ES-I3 (cell line): ENCODE results near the gene SLC38A10.
"Not testable (repeated sequence)": the region's sequence is repeated elsewhere in the genome, so short reads cannot be mapped to it uniquely, and the experiment has no call there.

Experiments
- H3K36me3 ChIP-seq: 2 replicates; pipeline ENCODE4 v1.6.1; 2013; ENCODE audit warnings: mild to moderate bottlenecking, low read length, control low read depth, moderate library complexity; ENCODE audit not compliant: insufficient read depth
- H3K4me1 ChIP-seq: 2 replicates; pipeline ENCODE4 v1.6.1; 2013; ENCODE audit warnings: mild to moderate bottlenecking, control low read depth, low read length; ENCODE audit not compliant: insufficient read depth
- H3K9ac ChIP-seq: 2 replicates; pipeline ENCODE4 v1.6.1; 2013; ENCODE audit warnings: low read depth, mild to moderate bottlenecking, low read length, moderate library complexity
- H3K9me3 ChIP-seq: 2 replicates; pipeline ENCODE4 v1.6.1; 2013; ENCODE audit warnings: mild to moderate bottlenecking, low read length, moderate library complexity; ENCODE audit not compliant: control insufficient read depth, insufficient read depth

Gene SLC38A10

DNA sequence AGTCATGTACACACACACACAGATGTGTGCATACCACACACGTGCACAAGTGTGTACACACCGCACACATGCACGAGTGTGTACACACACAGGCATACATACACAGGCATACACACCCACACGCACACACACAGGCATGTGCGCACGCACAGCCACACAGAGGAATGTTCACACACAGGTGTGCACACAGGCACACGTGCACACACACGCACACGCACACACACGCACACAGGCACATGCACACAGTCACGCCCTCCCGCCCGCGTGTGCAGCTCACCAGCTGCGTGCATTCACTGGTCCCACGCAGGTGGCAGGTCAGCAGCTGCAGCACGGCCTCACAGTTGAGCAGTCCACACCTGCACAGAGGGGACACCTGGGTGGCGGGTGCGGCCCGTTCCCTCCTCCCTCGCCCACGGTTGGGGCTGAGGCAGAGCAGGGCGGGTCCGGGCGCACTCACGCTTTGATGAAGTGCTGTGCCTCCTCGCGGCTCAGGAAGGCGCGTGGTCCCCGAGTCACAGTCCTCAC is 63.9 kb downstream of the SLC38A10 start:
- 0 out of 2 replicates have a peak, but pooled peaks cover 3% of the 10 kb centered on the region for H3K9me3 ChIP-seq
- no peak overlapping the region for H3K9ac ChIP-seq
- H3K36me3 ChIP-seq: peaks cover 3% of the 10 kb centered on the region; the same call in 1 of the 2 replicates
- H3K4me1 ChIP-seq: no peaks in the 10 kb centered on the region

DNA sequence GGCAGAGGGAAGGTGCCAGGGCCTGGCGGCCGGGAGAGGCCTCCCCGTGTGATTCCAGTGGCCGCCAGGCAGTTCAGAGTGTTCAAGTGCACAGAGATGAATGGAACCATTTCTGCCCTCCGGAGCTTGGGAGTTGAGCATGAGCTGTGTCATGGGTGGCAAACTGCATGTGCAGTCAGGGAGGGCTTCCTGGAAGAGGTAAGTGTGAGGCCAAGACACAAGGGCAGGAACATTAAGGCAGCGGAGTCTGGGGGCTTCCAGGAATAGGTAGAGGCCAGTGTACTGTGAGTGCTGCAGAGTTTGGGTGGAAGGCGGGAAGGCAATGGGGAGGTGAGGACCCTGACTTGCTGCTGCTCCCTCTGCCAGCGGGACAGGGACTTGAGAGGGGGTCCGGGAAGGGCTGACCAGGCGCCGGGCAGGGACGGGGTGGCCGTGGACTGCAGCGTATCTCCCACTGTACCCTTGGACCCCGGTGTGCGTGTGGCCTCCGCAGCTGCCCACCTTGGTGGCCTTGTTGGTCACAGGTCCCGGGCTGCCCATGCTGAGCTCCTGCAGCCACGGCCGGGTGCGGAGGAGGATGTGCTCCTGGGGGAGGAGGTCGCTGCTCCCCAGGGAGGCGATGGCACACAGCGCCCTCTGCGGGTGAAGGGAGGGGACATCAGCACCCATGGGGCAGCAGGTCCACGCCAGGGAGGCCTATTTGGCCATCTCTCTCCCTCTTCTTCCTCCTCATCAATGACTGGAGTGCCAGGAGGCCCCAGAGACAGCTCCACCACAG is 64.9 kb downstream of the SLC38A10 start:
- H3K4me1 ChIP-seq: no peaks in the 10 kb centered on the region
- no peak overlapping the region for H3K9ac ChIP-seq
- 0 out of 2 replicates have a peak, but pooled peaks cover 3% of the 10 kb centered on the region for H3K9me3 ChIP-seq
- H3K36me3 ChIP-seq: peaks cover 3% of the 10 kb centered on the region; the same call in 1 of the 2 replicates

- H3K9me3 ChIP-seq: 0 out of 2 replicates have a peak, but pooled peaks cover 3% of the 10 kb centered on the region
- H3K9ac ChIP-seq: no peak overlapping the region
- peaks cover 3% of the 10 kb centered on the region; the same call in 1 of the 2 replicates for H3K36me3 ChIP-seq
- H3K4me1 ChIP-seq: no peaks in the 10 kb centered on the region
Observed at GRCh38 chr17:81229666-81229920, 65.5 kb downstream of the SLC38A10 start.

DNA sequence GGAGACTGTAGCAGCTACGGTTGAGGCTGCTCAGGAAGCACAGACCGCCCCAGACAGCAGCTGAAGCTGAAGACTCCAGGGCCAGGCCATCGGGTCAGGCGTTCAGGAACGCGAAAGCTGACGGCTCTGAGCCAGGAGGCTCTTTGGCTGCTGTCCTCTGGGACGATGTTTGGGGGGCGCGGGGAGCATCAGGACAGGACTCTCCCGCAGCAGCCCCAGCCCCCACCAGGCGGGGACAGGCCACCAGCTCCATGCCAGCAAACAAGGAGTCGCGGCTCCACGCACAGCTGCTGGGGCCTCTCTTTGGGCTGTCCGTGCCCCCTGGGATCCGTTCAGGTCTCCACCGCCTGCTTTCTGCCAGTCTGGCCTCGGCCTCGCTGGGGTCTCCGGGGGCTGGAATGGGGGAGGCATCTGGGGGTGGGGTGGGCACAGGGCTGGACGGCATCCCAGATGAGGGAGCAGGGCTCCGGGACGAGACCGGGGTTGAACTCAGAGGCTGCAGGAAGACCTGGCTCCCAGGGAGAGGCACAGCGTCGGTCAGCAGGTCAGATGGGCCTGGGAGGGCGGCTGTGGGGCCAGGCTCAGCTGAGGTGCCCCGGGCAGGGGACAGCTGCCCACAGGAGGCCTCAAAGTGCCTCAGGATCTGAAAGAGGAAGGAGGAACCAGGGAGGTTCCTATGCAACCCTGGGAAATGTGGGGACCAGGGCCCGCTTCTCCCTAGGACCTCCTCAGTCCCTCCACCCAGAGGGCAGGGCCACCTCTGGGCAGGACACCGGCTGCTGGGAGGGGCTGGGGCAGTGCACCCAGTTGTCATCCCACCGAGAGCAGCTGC is 66.1 kb downstream of the SLC38A10 start:
- H3K36me3 ChIP-seq: peaks cover 3% of the 10 kb centered on the region; the same call in 1 of the 2 replicates
- H3K4me1 ChIP-seq: no peaks in the 10 kb centered on the region

DNA sequence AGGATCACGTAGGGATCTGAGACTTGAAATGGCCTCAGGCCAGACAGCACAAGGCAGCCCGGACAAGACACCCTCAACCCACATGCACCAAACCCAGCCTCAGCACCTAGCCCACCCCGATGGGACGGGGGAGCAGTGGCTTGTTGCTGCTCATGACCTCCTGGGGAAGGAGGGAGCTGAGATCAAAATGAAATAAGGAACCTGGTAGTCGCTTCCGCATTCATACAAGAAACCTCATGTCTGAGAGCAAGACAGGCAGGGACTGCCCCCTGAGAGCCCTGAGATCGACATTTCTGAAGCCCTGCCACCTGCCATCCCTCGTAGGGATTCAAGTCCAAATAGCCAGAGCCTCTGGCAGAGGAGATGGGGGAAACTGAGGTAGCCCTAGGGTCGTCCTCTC is 66.7 kb downstream of the SLC38A10 start:
- no peak overlapping the region for H3K9ac ChIP-seq
- H3K9me3 ChIP-seq: 0 out of 2 replicates have a peak, but pooled peaks cover 3% of the 10 kb centered on the region
- H3K4me1 ChIP-seq: no peaks in the 10 kb centered on the region
- H3K36me3 ChIP-seq: peaks cover 3% of the 10 kb centered on the region; the same call in 1 of the 2 replicates

More for the DNA sequence above, 66.1 kb downstream of the SLC38A10 start:
- 0 out of 2 replicates have a peak, but pooled peaks cover 3% of the 10 kb centered on the region for H3K9me3 ChIP-seq
- no peak overlapping the region for H3K9ac ChIP-seq

GRCh38 chr17:81227630-81228029 is 67.5 kb downstream of the SLC38A10 start:
- H3K36me3 ChIP-seq, H3K4me1 ChIP-seq, H3K9me3 ChIP-seq, H3K9ac ChIP-seq: not testable (repeated sequence)

DNA sequence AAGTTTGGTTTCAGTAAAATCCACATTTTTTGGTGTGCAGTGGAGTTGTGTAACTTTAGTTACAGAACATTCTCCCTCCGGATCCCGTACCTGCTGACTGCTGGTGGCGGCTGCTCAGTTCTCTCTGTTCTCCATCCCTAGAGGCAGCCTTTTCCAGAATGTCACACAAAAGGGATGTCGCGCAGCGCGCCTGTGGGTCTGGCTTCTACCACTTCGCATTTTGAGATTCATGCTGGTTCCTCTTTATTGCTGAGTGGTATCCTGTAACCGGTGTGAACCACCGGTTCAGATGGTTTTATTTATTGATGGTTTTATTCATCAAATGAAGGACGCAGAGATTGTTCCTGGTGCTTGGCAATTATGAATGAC is 71.4 kb downstream of the SLC38A10 start:
- H3K36me3 ChIP-seq: no peaks in the 10 kb centered on the region
- peaks cover 3% of the 10 kb centered on the region; the same call in 1 of the 2 replicates for H3K4me1 ChIP-seq
- H3K9me3 ChIP-seq: 0 out of 2 replicates have a peak, but pooled peaks cover 3% of the 10 kb centered on the region
- peak overlapping the region; percentile 56 for H3K9ac ChIP-seq

GRCh38 chr17:81222906-81223761 is 72.0 kb downstream of the SLC38A10 start, which contains the start of gene CEP131:
Gene CEP131 (minus strand): TSS chr17:81222965. CDS start chr17:81220056, 2,909 bp downstream.
- peaks cover 3% of the 10 kb centered on the region; the same call in 1 of the 2 replicates for H3K4me1 ChIP-seq

DNA sequence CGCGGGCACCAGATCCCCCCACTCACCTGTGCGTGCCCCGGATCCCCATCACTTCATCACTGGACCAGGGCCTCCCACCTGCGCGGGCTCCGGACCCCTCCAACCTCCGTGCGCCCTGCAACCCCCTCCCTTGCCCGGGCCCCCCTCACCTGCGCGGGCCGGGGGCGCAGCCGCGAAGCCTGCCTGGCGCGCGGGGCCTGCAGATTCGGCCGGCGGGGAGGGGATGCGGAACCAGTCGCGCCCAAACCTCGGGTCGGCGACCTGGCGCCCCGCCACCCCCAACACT is 72.5 kb downstream of the SLC38A10 start:
- Histone ChIP-seq H3K9ac (peak overlapping the region; percentile 82), H3K36me3 (no peaks in the 10 kb centered on the region), H3K4me1 (peaks cover 3% of the 10 kb centered on the region; the same call in 1 of the 2 replicates), H3K9me3 (0 out of 2 replicates have a peak, but pooled peaks cover 3% of the 10 kb centered on the region)

More at GRCh38 chr17:81222906-81223761, 72.0 kb downstream of the SLC38A10 start, which contains the start of gene CEP131:
- H3K9me3 ChIP-seq: 0 out of 2 replicates have a peak, but pooled peaks cover 3% of the 10 kb centered on the region
- peak within 1 kb of the TSS; percentile 82 for H3K9ac ChIP-seq
- no peaks in the 10 kb centered on the region for H3K36me3 ChIP-seq

- 0 out of 2 replicates have a peak, but pooled peaks cover 1% of the 10 kb centered on the region for H3K9me3 ChIP-seq
- peaks cover 3% of the 10 kb centered on the region; the same call in 1 of the 2 replicates for H3K4me1 ChIP-seq
- H3K9ac ChIP-seq: peak overlapping the region; percentile 82
Observed at GRCh38 chr17:81221842-81222619, 73.1 kb downstream of the SLC38A10 start.

GRCh38 chr17:81221371-81221841 is 73.7 kb downstream of the SLC38A10 start:
- Histone ChIP-seq H3K36me3 (no peaks in the 10 kb centered on the region), H3K4me1 (peaks cover 3% of the 10 kb centered on the region; the same call in 1 of the 2 replicates), H3K9me3 (no peaks in the 10 kb centered on the region), H3K9ac (peak overlapping the region; percentile 82; the same call in 1 of the 2 replicates)

More at GRCh38 chr17:81221842-81222619, 73.1 kb downstream of the SLC38A10 start:
- H3K36me3 ChIP-seq: no peaks in the 10 kb centered on the region

DNA sequence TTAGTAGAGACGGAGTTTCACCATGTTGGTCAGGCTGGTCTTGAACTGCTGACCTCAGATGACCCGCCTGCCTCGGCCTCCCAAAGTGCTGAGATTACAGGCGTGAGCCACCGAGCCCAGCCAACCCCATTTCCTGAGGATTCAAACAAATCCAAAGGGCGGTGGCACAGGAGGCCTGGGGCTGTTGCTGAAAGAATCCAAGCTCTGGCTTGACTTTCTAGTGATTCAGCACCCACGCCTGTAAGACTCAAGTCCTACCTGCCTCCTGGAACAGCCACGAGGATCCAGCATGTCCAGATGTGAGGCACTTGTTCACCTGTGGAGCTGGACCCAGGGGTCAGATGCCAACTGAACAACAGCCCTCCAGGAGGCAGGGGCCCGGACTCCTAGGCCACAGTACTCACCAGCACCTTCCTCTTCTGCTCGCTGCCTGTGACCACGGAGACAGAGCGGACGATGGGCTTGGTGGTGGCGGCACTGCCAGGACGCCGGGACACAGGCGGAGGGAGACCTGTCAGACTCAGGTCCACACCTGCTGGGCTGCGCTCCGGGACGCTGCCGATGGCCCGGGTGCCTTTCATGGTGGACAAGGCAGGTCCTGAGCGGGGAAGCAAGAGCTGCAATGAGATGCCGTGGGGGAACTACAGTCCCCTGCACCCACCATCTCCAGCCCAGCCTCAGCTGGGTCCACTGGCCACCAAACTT is 75.5 kb downstream of the SLC38A10 start:
- Histone ChIP-seq H3K4me1 (peaks cover 3% of the 10 kb centered on the region; the same call in 1 of the 2 replicates), H3K36me3 (no peaks in the 10 kb centered on the region), H3K9me3 (no peaks in the 10 kb centered on the region), H3K9ac (no peak overlapping the region)
